A549 (cell line): ENCODE results near the gene UPK1A. TPM values are rescaled to one million over a fixed set of nuclear protein-coding genes. Genes with fewer than 3 reads are reported as not detected.

Source experiments
- ATAC-seq, 2 experiments: fragments of 200-7000 bp in 1 of 2; fragments of >200 bp in 1 of 2; cut with Nextera tagmentation in 1 of 2; cut with Tn5 transposase in 1 of 2; 3 replicates each; pipeline versions ENCODE4 v1.8.0 to v1.9.1; 2018 to 2020; ENCODE audit warnings: mild to moderate bottlenecking in 1 of 2, moderate library complexity in 1 of 2
- CTCF ChIA-PET: fragments of 300-600 bp; sonication (Branson Sonifier 250); formaldehyde crosslinking; extraction: SDS; loops from one replicate; lab custom pipeline; 2021; ENCODE audit warnings: antibody characterized with exemption, inconsistent platforms; lab: Yijun Ruan, JAX
- POLR2A ChIA-PET: fragments of 350-600 bp; formaldehyde crosslinking; extraction: SDS; loops from one replicate; lab custom pipeline; 2021; ENCODE audit warnings: antibody characterized with exemption, inconsistent platforms; lab: Yijun Ruan, JAX
- DNase-seq, 2 experiments: peaks; one replicate each; pipeline versions ENCODE4 v3.0.0 to v3.0.0-alpha.2; 2011 to 2016; ENCODE audit warnings: low read depth in 1 of 2, low spot score in 1 of 2
- FAIRE-seq: peaks from 2 replicates; lab custom pipeline; 2011; peaks lifted over from hg19 to GRCh38; lab: Jason Lieb, UNC
- H3K27ac ChIP-seq, 2 experiments: fragments of >200 bp; sonication (Bioruptor Twin); formaldehyde crosslinking; 3 replicates each; pipeline ENCODE4 v1.5.1; 2016 to 2017
- H3K4me1 ChIP-seq: fragments of >200 bp; sonication (Bioruptor Twin); formaldehyde crosslinking; 3 replicates; pipeline ENCODE4 v1.6.1; 2016
- H3K4me2 ChIP-seq: fragments of >200 bp; sonication (Bioruptor Twin); formaldehyde crosslinking; 3 replicates; pipeline ENCODE4 v1.6.1; 2016
- H3K4me3 ChIP-seq: fragments of >200 bp; sonication (Bioruptor Twin); formaldehyde crosslinking; 3 replicates; pipeline ENCODE4 v1.5.1; 2016
- H3K9me3 ChIP-seq: fragments of >200 bp; sonication (Bioruptor Twin); formaldehyde crosslinking; 3 replicates; pipeline ENCODE4 v1.6.1; 2016
- ATOH8 ChIP-seq: fragments of 250-450 bp; sonication (Bioruptor Pico); IDR thresholded peaks from 2 replicates; pipeline ENCODE4 v1.5.0; 2020; ENCODE audit warnings: low read depth, mild to moderate bottlenecking, moderate library complexity
- CEBPB ChIP-seq, 2 experiments: fragments of >200 bp in 1 of 2; sonication (Bioruptor Twin) in 1 of 2; formaldehyde crosslinking in 1 of 2; IDR thresholded peaks; 2 replicates each; pipeline ENCODE4 v1.6.1; 2012 to 2016
- CHD4 ChIP-seq: fragments of 200-600 bp; sonication (generic); IDR thresholded peaks from 2 replicates; pipeline ENCODE4 v1.6.1; 2016; ENCODE audit warnings: antibody characterized with exemption, mild to moderate bottlenecking, borderline replicate concordance
- ELK1 ChIP-seq: fragments of 150-350 bp; IDR thresholded peaks from 2 replicates; pipeline ENCODE4 v1.6.1; 2014; ENCODE audit warnings: low read depth, mild to moderate bottlenecking, low read length
- EP300 ChIP-seq, 2 experiments: fragments of >200 bp; sonication (Bioruptor Twin); formaldehyde crosslinking; IDR thresholded peaks; 2 replicates in 1 of 2; 3 replicates in 1 of 2; pipeline ENCODE4 v1.6.1; 2016 to 2017
- HDAC2 ChIP-seq: fragments of 200-600 bp; sonication (generic); IDR thresholded peaks from 2 replicates; pipeline ENCODE4 v1.6.1; 2016
- HES2 ChIP-seq: fragments of >200 bp; sonication (Bioruptor Twin); formaldehyde crosslinking; IDR thresholded peaks from 2 replicates; pipeline ENCODE4 v1.6.1; 2016
- HOXB13 ChIP-seq: fragments of 250-450 bp; sonication (Bioruptor Pico); IDR thresholded peaks from 2 replicates; pipeline ENCODE4 v1.5.0; 2020; ENCODE audit warnings: low read depth, mild to moderate bottlenecking, moderate library complexity
- JUNB ChIP-seq: fragments of >200 bp; sonication (Bioruptor Twin); formaldehyde crosslinking; IDR thresholded peaks from 2 replicates; pipeline ENCODE4 v1.6.1; 2016
- MAZ ChIP-seq: fragments of 150-350 bp; IDR thresholded peaks from 2 replicates; pipeline ENCODE4 v1.6.1; 2014; ENCODE audit warnings: antibody characterized with exemption, low read depth, low read length, borderline replicate concordance
- NFE2L2 ChIP-seq: fragments of 150-350 bp; conservative IDR thresholded peaks from 2 replicates; pipeline ENCODE4 v1.6.1; 2014; ENCODE audit warnings: low read length
- RCOR1 ChIP-seq: fragments of 150-350 bp; IDR thresholded peaks from 2 replicates; pipeline ENCODE4 v1.6.1; 2014; ENCODE audit warnings: antibody characterized with exemption, low read length, low read depth
- RNF2 ChIP-seq: fragments of 200-600 bp; sonication (generic); IDR thresholded peaks from 2 replicates; pipeline ENCODE4 v1.6.1; 2016; ENCODE audit warnings: low read depth, mild to moderate bottlenecking, antibody characterized with exemption, moderate library complexity, borderline replicate concordance
- TP53 ChIP-seq: fragments of 250-450 bp; sonication (Bioruptor Pico); IDR thresholded peaks from 2 replicates; pipeline ENCODE4 v1.5.0; 2021; ENCODE audit warnings: mild to moderate bottlenecking, moderate library complexity
- USF2 ChIP-seq: fragments of 450-650 bp; IDR thresholded peaks from 2 replicates; pipeline ENCODE4 v1.6.1; 2014; ENCODE audit warnings: antibody characterized with exemption
- ZFP36 ChIP-seq: fragments of 450-650 bp; IDR thresholded peaks from 2 replicates; pipeline ENCODE4 v1.6.1; 2014; ENCODE audit warnings: borderline replicate concordance; ENCODE audit not compliant: partially characterized antibody
- ZSCAN20 ChIP-seq: fragments of 250-450 bp; sonication (Bioruptor Pico); IDR thresholded peaks from 2 replicates; pipeline ENCODE4 v1.8.0; 2022; ENCODE audit warnings: mild to moderate bottlenecking, moderate library complexity
- WGBS: methylation state at CpG from one replicate; pipeline ENCODE4 v1.1.6; 2017; ENCODE audit errors: missing lambda C conversion rate; 5-methylcytosine and 5-hydroxymethylcytosine counted together
- polyA plus RNA-seq, 4 experiments: library from polyadenylated mRNA; depleted of rRNA in 3 of 4; stranded (reverse); fragments of >200 nt; fragmentation: RNase III in 1 of 4; extraction: RNeasy Plus Mini Kit Qiagen cat#74134 plus additional on column Dnase treatment in 1 of 4; gene quantifications; 2 replicates in 3 of 4; 3 replicates in 1 of 4; pipeline ENCODE4 v1.2.3, GENCODE V29; 2011 to 2017

The UPK1A gene
- polyA plus RNA-seq, 2 of the 4 experiments (the other 2 are of a cell fraction) = 0.44 to 0.78 TPM

- ChIA-PET CTCF (interaction anchor here (3.5 to 4.0 kb wide), 2 partner anchors 8 to 73 kb away, joined by 20 to 24 read pairs; partner anchors contain the start of gene HAUS5), POLR2A (interaction anchor here (0.5 to 1.1 kb wide), 2 partner anchors 9 to 54 kb away, joined by 3 to 9 read pairs; partner anchors contain the start of gene HAUS5)
- 88% methylated on average over 9 of the region's 9 CpGs for WGBS
Observed at GRCh38 chr19:35621708-35622107, 44.6 kb upstream of the UPK1A start.

GRCh38 chr19:35622750-35623149 is 43.6 kb upstream of the UPK1A start:
- peaks cover 1% of the 10 kb centered on the region; the same call in 1 of the 3 replicates for H3K4me1 ChIP-seq
- DNase-seq (no peak), FAIRE-seq (no peak), ATAC-seq (no peak)
- WGBS = 87% methylated on average over 13 of the region's 13 CpGs
- no peak overlapping the region for H3K4me2 ChIP-seq
- ChIA-PET CTCF (interaction anchor here (0.6 to 4.0 kb wide), 8 partner anchors 9 to 267 kb away, joined by 3 to 24 read pairs (median 3); partner anchors contain the start of gene HAUS5), POLR2A (interaction anchor here (1.1 kb wide), 1 partner anchor 10 kb away, joined by 3 read pairs; the partner anchor contains the start of gene HAUS5)
- no peaks in the 10 kb centered on the region for H3K9me3 ChIP-seq
- no peak overlapping the region for H3K4me3 ChIP-seq
- no peak overlapping the region for H3K27ac ChIP-seq
- TF ChIP-seq HDAC2 (no peak), ELK1 (no peak)

More at GRCh38 chr19:35621708-35622107, 44.6 kb upstream of the UPK1A start:
- no peak for FAIRE-seq
- Histone ChIP-seq H3K4me2 (no peak overlapping the region), H3K4me1 (no peaks in the 10 kb centered on the region), H3K27ac (no peak overlapping the region), H3K9me3 (no peaks in the 10 kb centered on the region), H3K4me3 (no peak overlapping the region)
- DNase-seq = no peak
- ATAC-seq = no peak
- TF ChIP-seq ZSCAN20 (no peak), CHD4 (no peak)

GRCh38 chr19:35623327-35624010 is 42.8 kb upstream of the UPK1A start:
- no peak for ATAC-seq

More at GRCh38 chr19:35623327-35624010, 42.8 kb upstream of the UPK1A start:
- ChIA-PET CTCF (interaction anchor here (0.6 to 4.0 kb wide), 6 partner anchors 10 to 1194 kb away, joined by 3 to 24 read pairs (median 3); partner anchors contain the start of genes COX6B1 and HAUS5), POLR2A (interaction anchor here (0.7 kb wide), 1 partner anchor 28 kb away, joined by 6 read pairs; no protein-coding TSS in a partner anchor)
- no peak overlapping the region for H3K4me2 ChIP-seq
- WGBS = 86% methylated on average over 6 of the region's 6 CpGs
- TF ChIP-seq EP300 (IDR thresholded peaks at IDR 0.05) = no peak
- no peak for TF ChIP-seq USF2
- TF ChIP-seq JUNB = no peak
- no peak for TF ChIP-seq RCOR1
- no peak for TF ChIP-seq RNF2
- no peak for TF ChIP-seq TP53 (CRISPR knock-in tag)
- no peak for TF ChIP-seq ELK1
- no peak for TF ChIP-seq MAZ
- no peak for TF ChIP-seq ZSCAN20
- TF ChIP-seq CEBPB (IDR thresholded peaks at IDR 0.05) = no peak
- no peak for TF ChIP-seq CHD4
- no peak for TF ChIP-seq HES2
- no peak for TF ChIP-seq ATOH8 (CRISPR knock-in tag)
- no peak for TF ChIP-seq NFE2L2
- TF ChIP-seq HOXB13 = no peak
- TF ChIP-seq ZFP36 = no peak
- TF ChIP-seq, all 56 proteins: peak for 0
- H3K27ac ChIP-seq = no peak overlapping the region
- H3K4me3 ChIP-seq = no peak overlapping the region
- H3K9me3 ChIP-seq = no peaks in the 10 kb centered on the region
- FAIRE-seq (peak; percentile 93), DNase-seq (no peak)
- H3K4me1 ChIP-seq = peaks cover 5% of the 10 kb centered on the region; the same call in 1 of the 3 replicates
